Subcutaneous adipose tissue (tissue), 4 donors: Measurements from ENCODE around the gene PDZRN4. TPM values are rescaled to one million over a fixed set of nuclear protein-coding genes. Genes with fewer than 3 reads are reported as not detected.

Experiments used
- total RNA-seq, 4 donors: library from RNA; depleted of rRNA; stranded (reverse); fragments of >200 nt; gene quantifications; one replicate each; pipeline ENCODE4 v1.1.0, GENCODE V29; 2016
- TF ChIP-seq, protein P1 (sequence below): fragments of 450-650 bp; IDR thresholded peaks from one replicate; pipeline ENCODE4 v1.5.1; 2016; ENCODE audit warnings: low read depth, mild to moderate bottlenecking, control low read depth, antibody characterized with exemption, moderate library complexity

PDZRN4 gene
- total RNA-seq, 4 donors from 2014 or later, result 0.49 to 11.7 (median 2.2) TPM

GRCh38 chr12:41441180-41441579, 253.1 kb downstream of the PDZRN4 start:
- TF ChIP-seq, protein P1, sequence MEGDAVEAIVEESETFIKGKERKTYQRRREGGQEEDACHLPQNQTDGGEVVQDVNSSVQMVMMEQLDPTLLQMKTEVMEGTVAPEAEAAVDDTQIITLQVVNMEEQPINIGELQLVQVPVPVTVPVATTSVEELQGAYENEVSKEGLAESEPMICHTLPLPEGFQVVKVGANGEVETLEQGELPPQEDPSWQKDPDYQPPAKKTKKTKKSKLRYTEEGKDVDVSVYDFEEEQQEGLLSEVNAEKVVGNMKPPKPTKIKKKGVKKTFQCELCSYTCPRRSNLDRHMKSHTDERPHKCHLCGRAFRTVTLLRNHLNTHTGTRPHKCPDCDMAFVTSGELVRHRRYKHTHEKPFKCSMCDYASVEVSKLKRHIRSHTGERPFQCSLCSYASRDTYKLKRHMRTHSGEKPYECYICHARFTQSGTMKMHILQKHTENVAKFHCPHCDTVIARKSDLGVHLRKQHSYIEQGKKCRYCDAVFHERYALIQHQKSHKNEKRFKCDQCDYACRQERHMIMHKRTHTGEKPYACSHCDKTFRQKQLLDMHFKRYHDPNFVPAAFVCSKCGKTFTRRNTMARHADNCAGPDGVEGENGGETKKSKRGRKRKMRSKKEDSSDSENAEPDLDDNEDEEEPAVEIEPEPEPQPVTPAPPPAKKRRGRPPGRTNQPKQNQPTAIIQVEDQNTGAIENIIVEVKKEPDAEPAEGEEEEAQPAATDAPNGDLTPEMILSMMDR, result no peak

DNA sequence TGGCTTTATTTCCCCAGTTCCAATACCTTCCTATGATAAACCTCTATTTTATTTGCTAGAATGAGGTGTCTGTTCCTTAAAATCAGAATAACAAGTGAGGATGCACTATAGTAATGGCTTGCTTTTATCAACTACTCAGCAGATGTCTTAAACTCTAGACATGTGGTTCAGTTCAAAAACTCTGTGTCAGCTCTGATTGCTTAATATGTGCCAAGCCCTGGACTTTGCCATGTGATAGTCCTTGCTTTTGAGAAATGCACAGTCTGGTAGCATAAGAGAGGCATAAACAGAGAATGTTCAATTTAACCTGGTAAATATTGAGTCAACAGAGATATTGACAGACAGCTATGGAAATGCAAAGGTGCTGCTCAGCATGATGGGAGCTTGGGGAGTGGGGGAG, 254.8 kb downstream of the PDZRN4 start:
- TF ChIP-seq, protein P1, result no peak

- TF ChIP-seq, protein P1, result no peak
These were observed 255.6 kb downstream of the PDZRN4 start for GRCh38 chr12:41443690-41444089.

DNA sequence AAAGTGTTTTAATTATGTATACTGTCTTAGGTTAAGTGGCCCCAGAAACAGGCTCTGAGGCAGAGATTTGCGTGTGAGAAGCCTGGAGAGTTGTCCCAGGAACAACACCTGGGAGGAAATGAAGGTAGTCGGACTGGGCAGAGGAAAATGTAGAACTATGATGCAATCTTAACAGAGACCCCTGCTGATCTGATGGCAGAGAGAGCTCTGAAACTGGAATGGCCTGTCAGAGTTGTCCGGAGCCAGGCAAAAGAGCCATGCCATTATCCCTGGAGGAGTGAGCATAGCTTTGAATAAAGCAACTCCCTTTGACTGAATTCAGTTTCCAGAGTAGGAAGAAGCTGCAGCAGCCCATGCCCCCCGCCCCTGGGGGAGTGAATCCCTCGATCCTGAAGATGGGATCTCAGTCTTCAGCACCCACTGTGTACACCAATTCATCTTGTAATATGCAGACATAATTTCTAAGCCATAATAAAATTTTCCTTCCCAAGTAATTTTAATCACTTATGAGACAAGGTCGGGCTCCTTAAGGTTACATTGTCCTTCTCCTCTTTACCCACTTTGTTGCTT, 264.8 kb downstream of the PDZRN4 start:
- TF ChIP-seq, protein P1, result no peak

DNA sequence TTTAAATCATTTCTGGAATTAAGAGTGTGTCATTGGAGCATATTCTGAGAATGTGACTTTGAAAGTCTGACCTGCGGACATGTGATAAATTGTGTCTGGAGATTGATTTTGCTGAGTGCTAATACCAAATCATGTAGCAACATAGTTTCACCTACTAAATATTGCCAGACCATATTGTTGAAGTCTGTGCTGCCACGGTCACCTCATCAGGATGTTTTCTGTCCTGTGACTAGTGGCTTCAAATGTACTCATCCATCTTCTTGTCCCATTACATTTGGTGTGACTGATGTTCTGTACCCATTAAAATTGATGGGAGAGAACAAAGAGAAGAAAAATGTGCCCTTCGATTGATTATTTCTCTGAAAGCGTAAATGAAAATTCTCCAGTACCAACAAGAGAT, 265.3 kb downstream of the PDZRN4 start:
- TF ChIP-seq, protein P1, result no peak

- TF ChIP-seq, protein P1, result no peak
These were observed 271.2 kb downstream of the PDZRN4 start for GRCh38 chr12:41459111-41459905.

- TF ChIP-seq, protein P1, result no peak
These were observed 271.7 kb downstream of the PDZRN4 start for GRCh38 chr12:41459906-41460214.
